ENCODE data around the gene TOM1L1. TPM values are rescaled to one million over a fixed set of nuclear protein-coding genes. Genes with fewer than 3 reads are reported as not detected.

Gene TOM1L1
- total RNA-seq, 2 experiments from 2014 or later, result not detected

- no peaks in the 10 kb centered on the region for H3K36me3 Mint-ChIP-seq (ENCODE audit: low read depth)
- peaks cover 45% of the 10 kb centered on the region for H3K27me3 Mint-ChIP-seq
- no peak overlapping the region for H3K27ac Mint-ChIP-seq
- intact Hi-C loops (cut with DNase I, micrococcal nuclease), result no loop called here
- ATAC-seq (ENCODE audit: poor library complexity) (no peak), DNase-seq (no peak)
- ChIA-PET CTCF (no interaction called here), POLR2A (no interaction called here)
- TF ChIP-seq CTCF (IDR thresholded peaks at IDR 0.05), result no peak
- H3K27ac ChIP-seq (ENCODE audit: low read depth in 1 of 2, low read length in 2 of 2), result no peak overlapping the region
- H3K4me1 ChIP-seq (ENCODE audit: insufficient read depth, low read length), result peaks cover 11% of the 10 kb centered on the region
- H3K4me1 Mint-ChIP-seq (ENCODE audit: low read depth), result peaks cover 8% of the 10 kb centered on the region
- peak overlapping the region; percentile 30 for H3K4me3 ChIP-seq (ENCODE audit: low read length)
- peaks cover 16 to 21% of the 10 kb centered on the region in 2 experiments for H3K27me3 ChIP-seq (ENCODE audit: control insufficient read depth in 1 of 2, insufficient read depth in 2 of 2, low read length in 2 of 2)
- no peaks in the 10 kb centered on the region for H3K9me3 Mint-ChIP-seq
- peak overlapping the region; percentile 36 for H3K4me3 Mint-ChIP-seq
- H3K36me3 ChIP-seq (ENCODE audit: insufficient read depth, low read length), result no peaks in the 10 kb centered on the region
- H3K9me3 ChIP-seq (ENCODE audit: control insufficient read depth in 1 of 2, insufficient read depth in 1 of 2, low read length in 2 of 2), result no peaks in the 10 kb centered on the region
Observed at GRCh38 chr17:54899721-54900456, 763 bp upstream of the TOM1L1 start.

- DNase-seq (no peak), ATAC-seq (ENCODE audit: poor library complexity) (no peak)
- POLR2A ChIA-PET, result no interaction called here
- intact Hi-C loops (cut with DNase I, micrococcal nuclease), result no loop called here
- Mint-ChIP-seq H3K4me3 (peak overlapping the region; percentile 55), H3K36me3 (ENCODE audit: low read depth) (no peaks in the 10 kb centered on the region), H3K27me3 (peaks cover 35% of the 10 kb centered on the region), H3K9me3 (no peaks in the 10 kb centered on the region), H3K4me1 (ENCODE audit: low read depth) (peaks cover 8% of the 10 kb centered on the region), H3K27ac (no peak overlapping the region)
- H3K27me3 ChIP-seq (ENCODE audit: control insufficient read depth in 1 of 2, insufficient read depth in 2 of 2, low read length in 2 of 2), result peaks cover 11 to 21% of the 10 kb centered on the region in 2 experiments
- no peak for TF ChIP-seq CTCF (IDR thresholded peaks at IDR 0.05)
- H3K4me3 ChIP-seq (ENCODE audit: low read length), result no peak overlapping the region
- H3K4me1 ChIP-seq (ENCODE audit: insufficient read depth, low read length), result peaks cover 11% of the 10 kb centered on the region
- no peaks in the 10 kb centered on the region for H3K36me3 ChIP-seq (ENCODE audit: insufficient read depth, low read length)
- H3K27ac ChIP-seq (ENCODE audit: low read depth in 1 of 2, low read length in 2 of 2), result no peak overlapping the region
- H3K9me3 ChIP-seq (ENCODE audit: control insufficient read depth in 1 of 2, insufficient read depth in 1 of 2, low read length in 2 of 2), result no peaks in the 10 kb centered on the region
- CTCF ChIA-PET, result no interaction called here
Observed at GRCh38 chr17:54901230-54901822, 674 bp downstream of the TOM1L1 start.

- no peaks in the 10 kb centered on the region for H3K36me3 Mint-ChIP-seq (ENCODE audit: low read depth)
- intact Hi-C loops (cut with DNase I, micrococcal nuclease), result no loop called here
- no peak for ATAC-seq (ENCODE audit: poor library complexity)
Observed at GRCh38 chr17:54902017-54902416, 1.4 kb downstream of the TOM1L1 start.

More at GRCh38 chr17:54902017-54902416, 1.4 kb downstream of the TOM1L1 start:
- peaks cover 11% of the 10 kb centered on the region for H3K4me1 ChIP-seq (ENCODE audit: insufficient read depth, low read length)
- ChIA-PET CTCF (no interaction called here), POLR2A (no interaction called here)
- H3K27ac Mint-ChIP-seq, result no peak overlapping the region
- H3K4me3 Mint-ChIP-seq, result no peak overlapping the region
- TF ChIP-seq CTCF (IDR thresholded peaks at IDR 0.05), result no peak
- peaks cover 29% of the 10 kb centered on the region for H3K27me3 Mint-ChIP-seq
- no peaks in the 10 kb centered on the region for H3K36me3 ChIP-seq (ENCODE audit: insufficient read depth, low read length)
- H3K4me1 Mint-ChIP-seq (ENCODE audit: low read depth), result peaks cover 8% of the 10 kb centered on the region
- no peak overlapping the region for H3K4me3 ChIP-seq (ENCODE audit: low read length)
- no peak for DNase-seq
- no peak overlapping the region for H3K27ac ChIP-seq (ENCODE audit: low read depth in 1 of 2, low read length in 2 of 2)
- no peaks in the 10 kb centered on the region for H3K9me3 ChIP-seq (ENCODE audit: control insufficient read depth in 1 of 2, insufficient read depth in 1 of 2, low read length in 2 of 2)
- no peaks in the 10 kb centered on the region for H3K9me3 Mint-ChIP-seq
- H3K27me3 ChIP-seq (ENCODE audit: control insufficient read depth in 1 of 2, insufficient read depth in 2 of 2, low read length in 2 of 2), result peaks cover 11 to 21% of the 10 kb centered on the region in 2 experiments
